GM18868 (cell line): ENCODE data around the gene NAGLU.

ENCODE experiments used
- ATAC-seq: cut with Tn5 transposase; IDR thresholded peaks from one replicate; pipeline ENCODE4 v1.9.1; 2021; ENCODE audit warnings: mild to moderate bottlenecking, moderate library complexity; ENCODE audit not compliant: unreplicated experiment

The NAGLU gene

DNA sequence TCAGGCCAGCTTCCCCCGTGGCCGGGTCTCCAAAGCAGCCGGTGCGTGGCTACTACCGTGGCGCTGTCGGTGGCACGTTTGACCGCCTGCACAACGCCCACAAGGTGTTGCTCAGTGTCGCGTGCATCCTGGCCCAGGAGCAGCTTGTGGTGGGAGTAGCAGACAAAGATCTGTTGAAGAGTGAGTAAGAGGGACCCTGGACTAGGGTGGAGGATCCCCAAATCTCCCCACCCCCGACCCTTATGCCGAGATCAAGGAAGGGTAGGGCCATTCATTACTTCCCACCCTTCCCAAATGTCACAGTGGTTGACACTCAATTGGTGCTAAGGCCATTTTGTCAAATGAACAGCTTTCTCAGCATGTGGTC lies 27.1 kb downstream of the NAGLU start:
- no peak for ATAC-seq

DNA sequence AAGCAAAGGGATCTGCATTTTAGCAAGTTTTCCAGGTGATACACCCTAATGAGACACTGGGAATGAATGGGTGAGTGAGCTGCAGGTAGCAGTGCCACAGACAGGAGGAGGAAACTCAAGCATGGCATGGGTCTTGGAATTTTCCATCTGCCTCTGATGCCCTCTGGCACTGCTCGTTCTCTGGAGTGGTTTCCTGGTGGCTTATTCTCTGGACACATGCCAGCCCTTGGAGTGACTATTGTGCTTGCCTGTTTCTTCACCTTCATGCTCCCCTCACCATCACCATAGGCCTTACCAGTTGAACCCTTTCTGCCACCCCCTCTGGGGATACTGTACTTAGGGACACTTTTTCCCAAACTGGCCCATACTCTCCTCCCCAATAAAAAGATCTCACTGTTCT lies 27.5 kb downstream of the NAGLU start:
- ATAC-seq: no peak

DNA sequence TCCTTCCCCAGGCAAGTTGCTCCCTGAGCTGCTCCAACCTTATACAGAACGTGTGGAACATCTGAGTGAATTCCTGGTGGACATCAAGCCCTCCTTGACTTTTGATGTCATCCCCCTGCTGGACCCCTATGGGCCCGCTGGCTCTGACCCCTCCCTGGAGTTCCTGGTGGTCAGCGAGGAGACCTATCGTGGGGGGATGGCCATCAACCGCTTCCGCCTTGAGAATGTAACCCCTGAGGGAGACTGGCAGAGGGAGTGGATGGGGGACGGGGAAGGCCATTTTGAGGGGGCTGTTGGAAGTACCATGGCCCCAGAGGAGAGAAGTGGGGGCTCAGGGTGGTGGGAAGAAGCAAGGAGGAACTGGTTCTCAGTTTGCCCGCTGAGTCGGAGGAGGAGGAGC lies 27.9 kb downstream of the NAGLU start:
- ATAC-seq: no peak

DNA sequence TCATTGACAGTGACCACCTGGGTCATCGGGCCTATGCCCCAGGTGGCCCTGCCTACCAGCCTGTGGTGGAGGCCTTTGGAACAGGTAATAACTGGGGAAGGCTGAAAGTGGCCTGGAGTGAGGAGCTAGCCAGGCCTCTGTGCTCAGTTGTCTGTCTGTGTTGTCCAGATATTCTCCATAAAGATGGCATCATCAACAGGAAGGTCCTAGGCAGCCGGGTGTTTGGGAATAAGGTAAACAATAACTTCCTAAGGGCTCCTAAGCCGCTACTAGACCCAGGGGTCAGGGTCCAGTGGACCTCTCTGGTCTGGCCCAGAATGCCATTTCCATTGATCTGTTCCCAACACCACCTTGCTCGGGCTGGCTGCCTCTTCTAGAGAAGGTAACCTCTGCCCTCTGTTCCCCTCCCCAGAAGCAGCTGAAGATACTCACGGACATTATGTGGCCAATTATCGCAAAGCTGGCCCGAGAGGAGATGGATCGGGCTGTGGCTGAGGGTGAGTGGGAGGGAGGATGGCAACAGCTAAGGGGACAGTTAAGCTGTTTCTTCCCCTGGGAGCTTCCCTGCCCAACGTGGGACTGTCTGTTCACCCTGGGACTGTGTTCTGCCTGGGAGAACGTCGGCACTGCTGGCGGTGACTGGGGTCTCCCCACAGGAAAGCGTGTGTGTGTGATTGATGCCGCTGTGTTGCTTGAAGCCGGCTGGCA lies 28.9 kb downstream of the NAGLU start:
- ATAC-seq: no peak

DNA sequence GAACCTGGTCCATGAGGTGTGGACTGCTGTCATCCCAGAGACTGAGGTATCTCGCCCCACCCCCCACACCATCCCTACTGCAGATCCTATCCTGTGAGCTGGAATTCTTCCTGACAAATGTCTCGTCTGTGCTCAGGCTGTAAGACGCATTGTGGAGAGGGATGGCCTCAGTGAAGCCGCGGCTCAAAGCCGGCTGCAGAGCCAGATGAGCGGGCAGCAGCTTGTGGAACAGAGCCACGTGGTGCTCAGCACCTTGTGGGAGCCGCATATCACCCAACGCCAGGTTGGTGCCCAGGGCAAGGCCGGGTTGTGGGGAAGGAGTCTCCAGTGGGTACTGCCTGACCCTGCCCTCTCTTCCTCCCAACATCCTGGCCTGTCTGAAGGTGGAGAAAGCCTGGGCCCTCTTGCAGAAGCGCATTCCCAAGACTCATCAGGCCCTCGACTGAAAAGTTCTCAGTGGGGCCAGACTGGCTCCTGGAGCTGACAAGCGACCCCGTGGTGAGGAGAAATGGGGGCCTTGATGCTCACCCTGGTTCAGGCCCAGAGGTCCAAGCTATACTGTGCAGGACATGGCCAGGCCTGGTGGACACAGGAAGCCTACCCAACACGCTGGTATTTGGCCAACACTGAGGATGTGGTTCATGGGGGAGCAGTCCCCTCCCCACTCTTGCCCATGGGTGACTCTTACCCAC lies 29.6 kb downstream of the NAGLU start:
- no peak for ATAC-seq

DNA sequence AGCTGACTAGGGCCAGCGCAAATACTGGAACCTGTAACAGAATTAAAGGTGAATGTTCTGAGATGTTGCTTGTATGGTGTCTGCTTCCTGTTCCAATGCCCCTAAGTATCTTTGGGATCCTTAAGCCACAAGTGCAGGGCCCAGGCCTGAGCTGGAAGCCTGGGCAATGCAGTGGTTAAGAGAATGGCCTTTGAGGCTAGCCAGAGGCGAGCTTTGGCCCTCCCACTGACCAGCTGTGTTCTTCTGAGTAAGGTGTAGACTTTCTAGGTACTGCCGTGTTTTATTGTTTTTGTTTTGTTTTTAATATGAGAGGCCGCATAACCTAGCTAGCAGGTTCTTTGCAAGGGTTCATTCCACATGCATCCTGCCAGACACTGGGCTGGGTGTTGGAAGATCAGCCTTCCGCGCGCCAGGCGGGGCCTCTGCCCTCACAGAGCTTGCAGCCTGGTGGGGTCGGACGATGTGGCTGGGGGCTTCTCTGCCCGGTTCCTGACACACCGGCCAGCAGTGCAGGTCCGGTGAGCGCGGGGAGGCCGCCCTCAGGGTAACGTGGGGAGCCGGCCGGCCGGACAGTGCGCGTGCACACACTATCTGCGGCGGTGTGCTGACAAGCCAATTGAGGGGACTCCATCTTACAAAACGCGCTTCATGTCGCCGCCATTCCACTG lies 30.3 kb downstream of the NAGLU start:
- no peak for ATAC-seq

DNA sequence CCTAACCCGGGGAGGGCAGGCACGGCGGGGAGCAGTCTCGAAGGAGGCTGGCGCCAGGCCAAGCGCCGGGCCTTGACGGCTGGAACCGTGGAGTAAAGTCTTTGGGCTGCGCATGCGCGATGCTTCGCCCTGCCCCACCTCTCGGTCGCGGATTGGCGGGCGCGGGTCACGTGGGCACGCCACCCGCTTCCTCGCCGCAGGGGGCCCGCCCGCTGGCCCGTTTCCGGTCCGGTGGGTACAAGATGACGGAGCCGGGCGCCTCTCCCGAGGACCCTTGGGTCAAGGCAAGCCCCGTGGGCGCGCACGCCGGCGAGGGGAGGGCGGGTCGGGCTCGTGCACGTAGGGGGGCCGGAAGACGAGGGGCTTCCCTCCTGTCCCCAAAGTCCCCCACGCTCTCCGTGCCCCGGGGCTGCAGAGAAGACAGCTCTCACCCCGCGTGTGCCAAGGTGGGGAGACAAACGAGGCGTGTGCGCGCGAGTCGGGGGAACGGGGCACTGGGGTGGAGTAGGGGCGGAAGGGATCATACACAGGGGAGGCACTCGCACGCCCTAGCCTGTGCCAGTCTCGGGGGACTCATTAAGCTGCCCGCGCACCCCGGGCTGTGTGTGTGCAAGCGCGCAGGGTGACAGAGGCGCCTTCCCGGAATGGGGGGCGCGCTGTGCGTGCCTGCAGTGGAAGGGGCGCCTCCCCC lies 31.0 kb downstream of the NAGLU start, which contains the start of gene MLX:
Gene MLX (plus strand): TSS at position 218 of the 691 bp plus-strand sequence. CDS start 25 bp downstream, at position 243.
- ATAC-seq: peak; percentile 53

DNA sequence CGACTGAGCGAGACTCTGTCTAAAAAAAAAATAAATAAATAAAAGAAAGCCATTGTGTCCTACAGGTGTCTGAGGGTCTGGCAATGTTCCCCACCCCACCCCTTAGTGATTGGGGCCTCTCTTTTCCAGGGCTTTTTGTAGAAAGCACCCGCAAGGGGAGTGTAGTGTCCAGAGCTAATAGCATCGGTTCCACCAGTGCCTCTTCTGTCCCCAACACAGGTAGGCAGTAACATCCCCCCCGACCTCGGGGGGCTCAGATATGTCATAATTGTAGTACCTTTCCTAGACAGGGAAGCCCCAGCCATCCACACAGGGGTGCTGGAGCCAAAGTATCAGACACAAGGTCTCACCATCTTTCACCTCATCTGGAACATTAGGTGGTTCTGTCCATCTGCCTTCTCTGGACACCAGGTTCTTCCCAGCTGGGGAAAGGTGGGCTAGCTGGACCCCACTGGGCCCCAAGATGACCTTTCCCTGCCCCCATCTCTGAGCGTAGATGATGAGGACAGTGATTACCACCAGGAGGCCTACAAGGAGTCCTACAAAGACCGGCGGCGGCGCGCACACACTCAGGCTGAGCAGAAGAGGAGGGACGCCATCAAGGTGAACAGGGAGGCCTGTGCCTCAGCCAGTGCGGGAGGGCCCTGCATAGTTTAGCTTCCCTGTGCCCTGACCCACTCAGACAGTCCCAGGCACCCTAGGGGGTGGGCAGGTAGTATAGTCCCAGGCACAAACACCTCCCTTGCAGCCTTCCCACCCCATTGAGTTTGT lies 32.5 kb downstream of the NAGLU start:
- ATAC-seq: no peak

DNA sequence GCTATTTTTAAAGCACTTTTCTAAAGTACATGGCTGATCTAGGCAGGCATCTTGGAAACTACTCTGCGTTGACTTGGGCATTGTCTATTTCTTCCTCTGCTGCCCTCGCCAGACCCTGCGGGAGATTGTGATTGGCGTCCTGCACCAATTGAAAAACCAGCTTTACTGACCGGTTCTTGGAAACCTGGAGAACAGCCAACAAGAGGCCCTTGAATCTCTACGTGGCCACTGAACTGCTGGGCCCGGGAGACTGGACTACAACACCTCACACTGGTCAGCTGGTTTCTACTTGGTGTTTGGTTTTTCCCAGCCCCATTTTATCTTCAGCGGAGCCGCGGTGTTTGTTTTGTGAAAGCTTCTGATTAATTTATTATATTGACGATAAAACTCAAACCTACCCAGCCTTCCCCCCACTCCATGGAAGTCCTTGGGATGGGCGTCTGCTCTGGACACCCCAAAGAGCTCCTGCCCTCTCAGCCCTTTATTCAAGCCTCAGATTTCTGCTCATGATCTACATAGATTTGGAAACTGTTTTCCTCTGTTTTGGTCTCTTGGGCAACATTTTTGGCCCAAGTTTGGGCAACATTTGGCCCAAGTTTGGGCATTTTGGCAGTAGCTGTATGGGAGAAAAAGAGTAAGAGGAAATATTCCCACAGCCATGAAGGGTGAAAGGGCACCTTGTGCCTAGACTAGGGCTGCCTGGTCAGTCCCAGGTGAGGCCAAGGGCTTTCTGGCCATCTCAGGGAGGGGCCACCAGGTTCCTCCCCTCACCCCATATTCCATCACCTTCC lies 35.6 kb downstream of the NAGLU start:
- no peak for ATAC-seq

DNA sequence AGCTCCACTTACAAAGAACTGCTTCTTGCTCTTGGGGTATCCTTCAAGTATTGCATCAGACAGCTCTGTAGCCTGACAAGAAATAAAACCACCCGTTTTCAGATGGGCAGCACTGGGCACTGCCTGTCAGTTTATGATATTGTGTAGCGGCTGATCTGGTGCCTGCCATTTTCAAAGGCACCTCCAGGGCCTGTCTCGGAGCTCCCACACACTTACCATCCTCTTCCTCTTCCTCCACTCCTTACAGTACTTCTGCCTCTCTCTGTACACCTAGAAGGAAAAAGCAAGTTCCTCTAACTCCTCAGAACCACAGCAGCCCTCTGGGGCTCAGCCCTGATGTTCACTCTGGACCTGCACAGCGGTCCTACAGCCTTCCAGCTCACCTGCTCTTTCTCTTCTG lies 37.1 kb downstream of the NAGLU start:
- no peak for ATAC-seq

DNA sequence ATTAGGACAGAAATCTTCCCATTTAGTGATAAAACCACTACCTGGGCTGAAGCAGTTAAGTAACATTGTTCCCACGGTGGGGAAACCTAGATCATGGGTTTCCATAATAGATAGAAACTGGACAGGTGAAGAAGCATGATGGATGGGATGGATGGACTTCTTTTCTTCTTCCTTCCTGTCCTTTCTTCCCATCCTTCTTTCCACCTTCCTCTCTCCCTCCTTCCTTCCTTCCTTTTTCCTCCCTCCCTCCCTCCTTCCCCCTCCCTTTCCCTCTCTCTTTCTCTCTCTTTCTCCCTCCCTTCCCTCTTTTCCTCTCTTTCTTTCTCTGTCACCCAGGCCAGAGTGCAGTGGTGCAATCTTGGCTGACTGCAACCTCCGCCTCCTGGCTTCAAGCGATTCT lies 38.4 kb downstream of the NAGLU start:
- no peak for ATAC-seq

DNA sequence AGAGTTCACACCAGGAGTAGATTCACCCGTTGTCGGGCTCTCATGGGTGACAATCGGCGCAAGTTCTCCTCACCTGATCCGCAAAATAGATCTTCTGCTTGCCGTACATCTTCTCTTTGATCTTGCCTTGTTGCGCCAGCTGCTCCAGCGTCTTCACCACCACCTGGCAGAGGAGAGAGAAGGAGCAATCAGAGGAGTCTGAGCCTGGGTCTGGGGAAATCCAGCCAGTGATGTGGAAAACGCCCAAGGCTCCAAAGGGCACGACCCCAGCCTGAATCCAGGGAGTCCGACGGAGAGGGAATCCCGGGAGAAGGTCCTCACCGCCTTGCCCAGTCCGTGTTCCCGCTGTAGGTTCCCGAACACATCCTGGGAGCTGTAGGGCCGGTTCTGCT lies 41.1 kb downstream of the NAGLU start:
- no peak for ATAC-seq

DNA sequence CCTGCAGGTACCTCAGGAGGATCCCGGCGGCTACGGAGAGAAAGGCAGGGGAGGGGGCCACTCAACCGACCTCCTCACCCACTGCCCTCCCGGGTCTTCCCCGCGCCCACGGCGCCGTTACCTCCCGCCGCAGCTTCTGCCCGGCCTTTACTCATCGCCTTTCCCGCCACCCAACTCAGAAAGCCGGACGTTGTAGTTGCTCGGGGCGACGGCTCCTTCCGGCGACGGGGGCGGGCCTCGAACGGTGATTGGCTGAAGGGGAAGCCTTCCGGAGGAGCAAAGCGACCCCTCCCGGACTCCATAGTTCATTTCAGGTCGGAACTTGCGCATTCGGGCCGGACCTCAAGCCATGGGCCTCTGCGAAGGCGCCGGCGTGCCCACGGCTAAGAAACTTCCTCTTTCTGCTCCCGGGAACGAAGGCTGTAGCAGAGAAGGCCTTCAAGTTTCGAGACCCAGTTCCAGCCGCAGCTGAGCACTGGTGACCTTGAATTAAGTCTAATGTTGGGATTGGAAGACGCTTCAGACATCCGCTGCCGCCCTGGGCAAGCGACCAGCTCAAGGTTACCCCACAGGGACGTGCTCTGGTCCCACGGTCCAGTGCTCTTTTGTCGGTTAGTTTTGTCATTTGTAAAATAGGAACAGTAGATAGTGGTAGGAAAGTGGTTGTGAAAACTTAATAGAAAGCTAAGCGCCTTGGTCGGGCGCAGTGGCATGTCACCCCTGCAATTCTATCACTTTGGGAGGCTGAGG lies 41.7 kb downstream of the NAGLU start, which contains the start of gene PSMC3IP:
Gene PSMC3IP (minus strand): TSS at position 198 of the 750 bp plus-strand sequence. CDS start 43 bp downstream, at position 155.
- ATAC-seq: peak; percentile 72

DNA sequence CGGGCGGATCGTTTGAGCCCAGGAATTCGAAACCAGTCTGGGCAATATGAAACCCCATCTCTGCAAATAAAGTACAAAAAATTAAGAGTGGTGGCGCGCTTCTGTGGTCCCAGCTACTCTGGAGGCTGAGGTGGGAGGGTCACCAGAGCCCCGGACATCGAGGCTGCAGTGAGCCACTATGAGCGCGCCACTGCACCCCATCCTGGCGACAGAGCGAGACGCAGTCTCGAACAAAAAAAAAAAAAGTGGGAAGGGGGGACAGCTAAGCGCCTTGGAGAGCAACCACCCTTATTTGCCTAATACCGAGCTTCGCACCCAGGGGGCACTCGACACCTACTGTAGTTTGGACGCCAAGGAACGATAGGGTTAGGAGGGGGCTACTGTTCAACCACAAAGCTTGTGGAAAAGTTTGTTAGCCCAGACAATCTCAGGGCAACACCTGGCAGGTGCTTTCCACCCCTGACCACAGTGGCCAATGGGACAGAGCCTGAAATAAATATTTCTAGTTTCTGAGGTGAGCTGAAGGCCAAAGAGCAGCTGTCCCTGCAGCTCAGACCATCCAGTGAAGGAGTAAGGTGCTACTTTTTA lies 42.3 kb downstream of the NAGLU start:
- peak; percentile 51 for ATAC-seq

DNA sequence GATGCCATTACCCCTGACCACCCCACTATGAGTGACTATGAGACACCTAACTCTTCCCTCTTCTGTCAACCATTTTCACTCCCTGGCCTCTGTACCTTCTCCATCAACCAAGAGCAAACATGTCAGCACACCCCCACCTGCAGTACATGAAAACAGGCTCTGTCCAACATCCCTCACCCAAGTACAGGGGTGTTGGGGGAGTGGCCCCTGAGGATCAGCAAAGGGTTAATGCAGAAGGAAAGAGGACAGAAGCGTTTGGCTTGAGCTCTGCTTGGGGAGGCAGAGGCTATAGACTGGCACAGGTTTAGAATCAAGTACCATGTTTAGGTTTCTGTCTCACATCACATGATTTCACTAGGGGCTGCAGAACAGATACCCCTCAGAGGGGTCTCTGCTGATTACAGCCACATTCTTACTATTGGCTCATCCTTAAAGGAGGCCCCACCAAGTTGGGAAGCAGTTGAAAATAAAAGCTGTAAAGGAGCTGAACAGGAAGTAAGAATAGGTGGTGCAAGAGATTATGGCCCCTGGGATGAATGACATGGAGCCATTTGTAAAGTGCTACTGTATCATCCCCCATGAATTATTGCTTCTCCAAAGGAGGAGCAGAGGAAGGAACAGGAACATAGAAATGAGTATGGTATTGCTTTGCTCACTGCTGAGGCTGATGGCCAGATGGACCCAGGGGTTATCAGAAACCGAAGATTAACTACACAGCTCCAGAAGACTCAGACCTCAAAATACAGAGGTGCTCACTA lies 43.9 kb downstream of the NAGLU start:
- ATAC-seq: no peak

DNA sequence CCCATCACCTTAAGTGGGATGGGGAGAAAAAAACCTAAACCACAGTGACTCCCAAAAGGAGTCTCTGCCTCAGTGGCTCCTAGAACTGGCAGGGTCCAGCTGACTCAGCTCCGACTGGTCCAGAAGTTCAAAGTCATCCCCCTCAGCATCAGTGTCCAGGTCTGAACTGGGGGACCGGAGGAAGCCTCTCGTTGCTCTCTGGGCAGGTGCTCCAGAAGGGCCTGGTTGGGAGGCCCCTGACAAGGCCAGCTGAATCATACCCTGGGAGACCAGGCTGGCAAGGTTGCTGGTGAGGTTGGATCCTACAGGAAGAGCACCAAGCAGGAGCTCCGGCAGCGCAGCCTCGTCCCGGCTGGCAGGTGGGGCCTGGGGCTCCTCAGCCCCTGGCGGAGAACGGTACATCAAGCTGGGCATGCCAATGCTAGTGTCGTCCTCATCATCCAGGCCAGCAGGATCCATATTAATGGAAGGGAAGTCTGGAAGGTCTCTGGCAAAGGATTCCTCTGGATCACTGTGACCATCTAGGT lies 45.8 kb downstream of the NAGLU start:
- no peak for ATAC-seq

DNA sequence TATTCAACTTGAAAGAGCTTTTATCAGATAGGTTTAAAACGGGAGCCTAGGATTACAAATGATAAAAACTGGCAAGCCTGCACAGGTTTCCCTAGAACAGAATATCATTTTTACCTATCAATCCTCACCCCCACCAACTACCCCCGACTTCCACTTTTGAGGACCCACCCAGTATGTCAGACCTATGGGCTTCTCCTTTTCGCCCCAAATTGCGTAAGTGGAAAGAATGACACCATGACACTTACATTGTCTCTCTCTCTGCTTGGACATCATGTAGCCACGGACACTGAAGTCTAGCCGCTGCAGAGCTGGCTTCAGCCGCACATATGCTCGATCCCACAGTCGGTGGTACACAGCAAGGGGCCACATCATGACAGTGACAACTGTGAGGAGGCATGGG lies 48.8 kb downstream of the NAGLU start:
- no peak for ATAC-seq

DNA sequence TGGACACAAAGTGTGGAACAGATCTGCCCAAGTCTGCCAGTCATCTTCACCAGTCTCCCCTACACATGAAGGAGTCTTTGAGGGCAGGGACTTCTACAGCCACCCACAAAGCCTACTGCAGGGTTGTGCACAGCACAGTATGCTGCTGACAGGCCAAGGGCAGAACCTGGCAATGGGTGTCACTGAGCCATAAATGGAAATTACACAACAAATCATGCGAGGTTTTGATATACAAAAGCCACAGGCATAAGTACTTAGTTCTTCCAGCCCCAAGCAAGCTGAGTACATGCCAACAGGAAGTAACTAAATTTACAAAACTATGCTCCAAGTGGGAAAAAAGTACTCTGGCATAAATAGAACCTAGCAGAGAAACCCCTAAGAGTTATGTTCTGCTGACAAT lies 49.3 kb downstream of the NAGLU start:
- no peak for ATAC-seq
